ENCODE data around the gene MAS1L. TPM values are rescaled to one million over a fixed set of nuclear protein-coding genes. Genes with fewer than 3 reads are reported as not detected.

MAS1L gene
- total RNA-seq, 1 experiment from 2014 or later: not detected

DNA sequence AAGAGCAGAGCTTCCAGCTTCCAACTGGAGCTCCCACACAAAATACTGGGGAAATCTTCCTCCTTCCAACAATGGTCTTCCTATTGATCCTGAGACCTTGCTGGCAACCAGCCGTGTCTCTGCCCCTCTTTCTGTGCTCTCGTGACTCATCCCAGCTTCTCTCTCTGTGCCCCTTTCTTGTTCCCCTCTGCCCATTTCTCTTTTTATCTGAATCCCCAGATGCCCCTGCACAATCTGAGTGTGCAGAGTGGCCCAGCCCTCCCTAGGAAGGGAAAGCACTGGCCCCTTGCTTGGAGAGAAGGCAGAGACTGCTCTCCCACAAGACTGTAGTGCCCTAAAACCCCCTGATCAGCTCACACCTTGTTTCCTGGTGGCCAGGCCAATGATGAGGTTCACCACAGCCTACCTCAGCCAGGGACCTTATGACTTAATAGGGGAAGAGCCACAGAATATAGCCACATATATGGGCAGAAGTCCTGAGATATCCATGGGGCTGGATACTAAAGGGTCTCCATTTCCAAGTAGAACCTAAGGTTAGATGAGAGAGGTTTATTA lies 23.1 kb upstream of the MAS1L start:
- no peak for DNase-seq (ENCODE audit: low read depth)

DNA sequence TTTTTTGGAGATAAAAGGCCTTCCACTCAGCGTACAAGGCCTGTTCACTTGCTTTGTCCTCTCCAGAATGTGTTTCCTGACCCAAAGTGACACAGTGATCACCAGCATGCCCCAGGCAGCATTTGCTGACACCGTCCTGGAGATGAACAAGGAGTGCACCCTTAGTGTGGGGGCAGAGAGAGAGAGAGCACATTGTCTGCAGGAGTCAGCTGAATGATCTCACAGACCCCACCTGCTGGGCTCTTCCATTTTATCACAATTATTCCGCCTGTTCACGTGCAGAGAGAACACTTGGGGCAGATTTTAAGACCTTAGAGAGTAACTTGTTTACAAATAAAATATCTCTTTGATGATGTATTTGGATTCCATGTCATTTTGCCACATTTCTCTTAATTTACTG lies 22.4 kb upstream of the MAS1L start:
- no peak for DNase-seq (ENCODE audit: low read depth)

DNA sequence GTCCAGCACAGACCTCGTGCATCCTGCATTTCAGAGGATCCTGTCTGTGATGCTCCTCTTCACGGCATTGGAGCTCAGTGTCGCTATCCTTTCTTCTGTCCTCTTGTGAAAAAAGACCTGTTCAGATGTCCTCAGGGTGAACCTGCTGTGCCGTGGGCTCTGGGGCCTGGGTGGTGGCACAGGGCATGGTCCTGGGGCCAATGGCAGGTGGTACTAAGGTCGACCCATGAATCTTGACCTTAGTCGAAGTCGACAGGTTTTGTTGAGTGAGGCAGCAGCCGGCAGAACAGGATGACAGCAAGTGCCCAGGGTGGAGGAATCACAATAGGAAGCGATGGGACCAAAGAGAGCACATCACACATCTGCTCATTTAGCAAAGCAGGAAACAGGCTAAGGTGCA lies 22.0 kb upstream of the MAS1L start:
- DNase-seq (ENCODE audit: low read depth): no peak

DNA sequence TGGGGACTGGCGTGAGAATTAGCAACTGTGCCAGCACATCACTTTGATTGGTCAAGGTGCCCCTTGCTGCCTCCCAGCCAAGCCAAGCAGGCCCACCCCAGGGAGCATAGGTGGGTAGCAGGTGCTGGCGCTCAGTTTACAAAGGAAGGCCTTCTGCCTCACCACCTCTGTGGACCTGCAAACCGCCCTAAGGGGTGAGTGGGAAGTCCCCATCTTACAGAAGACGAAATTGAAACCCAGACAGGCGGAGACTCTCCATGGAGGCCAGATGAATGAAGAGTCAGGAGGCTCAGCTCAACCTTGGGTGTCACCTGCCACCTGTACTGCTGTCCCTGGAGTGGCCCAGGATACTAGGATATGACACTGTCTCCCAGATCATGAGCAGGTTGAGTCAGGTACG lies 21.5 kb upstream of the MAS1L start:
- no peak for DNase-seq (ENCODE audit: low read depth)

DNA sequence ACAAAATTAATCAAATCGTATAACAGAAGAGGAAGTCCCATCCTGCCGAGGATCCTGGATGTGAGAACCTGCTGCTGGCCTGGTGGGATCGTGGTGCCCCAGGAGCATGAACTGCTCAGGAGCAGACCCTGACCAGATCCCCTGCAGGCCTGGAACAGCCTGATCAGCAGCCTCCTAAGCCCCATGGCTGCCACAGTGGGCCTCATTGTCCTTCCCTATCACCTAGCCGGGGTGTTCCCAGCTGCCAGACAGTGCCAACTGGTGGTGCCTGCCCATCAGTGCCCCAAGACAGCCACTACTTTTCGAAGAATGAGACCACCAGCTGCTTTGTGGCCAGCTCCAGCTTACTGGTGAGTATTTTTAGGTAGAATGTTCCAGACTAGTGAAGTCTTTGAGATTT lies 19.6 kb upstream of the MAS1L start:
- no peak for DNase-seq (ENCODE audit: low read depth)

DNA sequence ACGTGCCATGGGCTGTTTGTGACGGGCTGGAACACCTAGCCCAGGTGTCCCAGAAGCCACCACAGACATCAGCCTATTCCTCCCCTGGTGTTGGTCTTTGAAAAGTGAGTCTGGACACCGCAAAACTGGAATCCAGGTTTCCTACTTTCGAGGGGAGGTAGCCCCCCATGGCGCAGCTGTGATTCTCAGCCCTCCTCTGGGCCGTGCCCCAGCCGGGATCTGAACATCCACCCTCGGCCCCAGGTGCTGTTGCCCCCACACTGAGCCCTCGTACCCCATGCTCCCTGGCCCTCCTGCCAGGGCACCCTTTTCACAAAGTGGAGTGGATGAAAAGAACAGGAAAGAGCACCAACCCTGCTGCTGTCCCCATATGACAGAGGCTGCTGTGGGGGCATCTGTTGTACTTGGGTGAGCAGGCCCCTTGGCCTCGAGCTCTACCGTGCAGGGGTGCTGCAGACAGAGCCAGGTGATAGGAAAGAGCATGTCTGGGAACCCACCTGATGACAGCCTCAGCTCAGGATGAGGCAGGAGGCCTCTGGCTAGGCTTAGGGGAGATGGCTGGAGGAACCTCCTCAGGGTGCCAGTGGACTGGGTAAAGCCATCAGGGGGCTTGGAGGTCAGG lies 18.8 kb upstream of the MAS1L start:
- no peak for DNase-seq (ENCODE audit: low read depth)

DNA sequence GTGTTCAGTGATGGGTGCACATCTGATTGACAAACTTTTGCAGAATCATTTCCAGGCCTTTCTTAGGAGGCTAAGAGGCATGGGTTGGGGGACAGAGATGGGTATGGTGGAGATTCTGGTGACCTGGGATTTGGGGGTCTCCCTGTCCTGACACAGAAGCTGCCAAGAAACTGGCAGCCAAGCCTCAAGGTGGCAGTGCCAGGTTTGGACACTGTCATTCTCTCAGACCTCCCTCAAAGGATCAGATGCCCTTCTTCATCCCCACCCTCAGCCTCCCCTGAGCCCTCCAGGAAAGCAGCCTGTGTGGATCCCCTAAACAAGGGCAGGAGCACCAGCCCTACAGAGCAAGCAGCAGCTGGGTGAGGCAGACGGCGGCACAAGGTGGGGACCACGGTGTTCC lies 18.1 kb upstream of the MAS1L start:
- no peak for DNase-seq (ENCODE audit: low read depth)

DNA sequence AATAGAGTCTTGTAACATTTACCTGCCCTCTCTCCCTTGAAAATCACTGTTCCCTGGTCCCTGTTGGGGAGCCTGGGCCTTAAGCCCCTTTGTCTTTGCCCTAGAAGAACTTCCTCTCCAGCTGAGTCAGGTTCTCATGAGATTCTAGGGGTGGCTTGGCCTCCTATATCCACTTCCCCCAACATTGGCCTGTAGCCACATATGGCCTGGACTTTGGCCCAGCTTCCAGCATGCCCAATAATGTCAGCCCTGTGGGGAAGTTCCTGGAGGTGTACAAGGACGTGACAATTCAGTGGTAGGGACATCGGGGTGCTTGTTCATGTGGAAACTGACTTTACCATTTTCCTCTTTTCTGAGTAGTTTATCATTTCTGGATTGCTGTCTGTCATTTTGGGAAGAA lies 17.2 kb upstream of the MAS1L start:
- DNase-seq (ENCODE audit: low read depth): no peak

DNA sequence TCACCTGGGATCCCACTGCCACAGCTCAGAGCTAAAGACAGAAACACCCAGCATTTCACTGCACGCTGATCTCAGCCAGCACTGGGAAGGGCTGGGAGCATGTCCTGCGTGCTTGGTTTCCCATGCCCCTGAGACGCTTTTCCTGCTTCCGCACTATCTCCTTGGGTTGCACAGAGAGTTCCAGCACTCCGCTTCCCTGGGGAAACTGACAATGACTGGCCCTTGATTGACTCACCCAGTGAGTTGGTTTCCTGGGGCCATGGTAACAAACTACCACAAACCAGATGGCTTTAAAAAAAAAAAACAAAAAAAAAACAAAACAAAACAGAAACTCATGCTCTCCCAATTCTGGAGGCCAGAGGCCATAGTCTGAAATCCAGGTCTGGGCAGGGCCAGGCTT lies 14.8 kb upstream of the MAS1L start:
- DNase-seq (ENCODE audit: low read depth): peak; percentile 85

DNA sequence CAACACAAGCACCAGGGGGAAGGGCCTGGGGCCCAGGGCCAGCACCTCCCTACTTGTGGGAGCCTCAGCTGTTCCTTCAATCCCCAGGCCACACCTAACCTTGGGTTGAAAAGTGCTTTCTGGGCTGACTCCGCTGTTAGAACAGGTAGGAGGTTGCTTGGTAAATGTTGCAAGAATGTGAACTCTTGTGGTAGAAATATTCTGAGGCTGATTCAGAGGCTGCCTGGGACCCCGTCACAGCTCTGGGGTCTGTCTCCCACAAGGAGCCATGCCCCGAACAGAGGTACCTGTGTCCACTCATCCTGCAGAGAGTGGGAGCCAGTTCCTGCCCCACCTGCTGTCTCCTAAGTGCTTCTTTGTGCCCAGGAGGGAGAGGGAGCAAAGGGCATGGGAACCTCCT lies 14.4 kb upstream of the MAS1L start:
- no peak for DNase-seq (ENCODE audit: low read depth)

DNA sequence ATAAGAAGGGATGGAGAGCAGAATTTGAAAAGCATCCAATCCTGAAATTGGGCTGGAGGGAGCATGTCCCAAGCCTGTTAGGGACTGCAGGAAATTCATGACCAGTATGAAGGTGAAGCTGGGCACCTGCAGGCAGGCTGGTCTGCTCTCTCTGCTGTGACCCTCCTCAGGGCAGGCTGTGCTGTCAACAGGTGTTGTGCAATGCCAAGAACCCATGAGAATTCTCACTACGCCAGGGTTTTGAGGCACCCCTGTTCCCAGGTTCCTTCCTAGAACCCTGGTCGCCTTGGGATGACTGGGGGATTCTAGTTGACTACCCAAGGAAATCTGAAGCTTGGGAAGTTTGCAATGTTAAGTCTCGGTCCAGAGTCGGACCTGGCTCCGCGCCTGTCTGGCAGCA lies 13.3 kb upstream of the MAS1L start:
- DNase-seq (ENCODE audit: low read depth): no peak

DNA sequence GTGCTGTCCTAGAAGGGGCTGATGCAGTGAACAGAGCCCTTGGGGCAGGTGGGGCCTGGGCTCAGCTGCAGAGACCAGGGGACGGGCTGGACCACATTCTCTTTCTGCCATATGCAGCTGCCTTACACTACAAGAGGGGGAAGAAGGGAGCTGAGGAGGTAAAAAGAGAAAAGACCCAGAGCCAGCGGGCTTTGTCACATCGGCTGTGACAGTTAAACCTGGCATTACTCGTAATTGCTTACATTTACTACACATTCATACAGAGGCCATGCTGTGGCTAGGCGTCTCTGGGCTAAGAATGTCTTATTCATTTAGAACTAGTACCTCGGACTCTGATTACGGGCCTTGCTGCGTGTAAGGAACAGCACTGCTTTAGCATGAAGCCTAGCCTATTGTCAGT lies 12.8 kb upstream of the MAS1L start:
- DNase-seq (ENCODE audit: low read depth): no peak

DNA sequence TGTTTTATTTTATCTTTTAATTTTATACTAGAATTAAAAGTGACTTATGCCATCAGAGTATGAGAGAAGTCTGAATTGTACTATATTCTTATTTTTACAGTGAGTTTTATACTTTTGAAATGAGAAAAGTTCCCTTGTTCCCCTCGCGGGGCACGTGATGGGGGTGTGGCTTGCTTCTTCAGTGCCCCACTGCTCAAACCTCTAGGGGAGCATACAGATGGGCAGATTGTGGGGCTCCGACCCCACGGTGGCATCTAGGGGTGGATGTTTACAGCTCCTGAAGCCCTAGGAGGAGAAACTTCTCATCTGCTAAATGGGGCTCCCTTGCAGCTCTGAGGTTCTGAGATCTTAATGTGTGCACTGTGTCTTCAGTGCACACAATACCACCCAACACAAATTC lies 11.9 kb upstream of the MAS1L start:
- DNase-seq (ENCODE audit: low read depth): no peak

DNA sequence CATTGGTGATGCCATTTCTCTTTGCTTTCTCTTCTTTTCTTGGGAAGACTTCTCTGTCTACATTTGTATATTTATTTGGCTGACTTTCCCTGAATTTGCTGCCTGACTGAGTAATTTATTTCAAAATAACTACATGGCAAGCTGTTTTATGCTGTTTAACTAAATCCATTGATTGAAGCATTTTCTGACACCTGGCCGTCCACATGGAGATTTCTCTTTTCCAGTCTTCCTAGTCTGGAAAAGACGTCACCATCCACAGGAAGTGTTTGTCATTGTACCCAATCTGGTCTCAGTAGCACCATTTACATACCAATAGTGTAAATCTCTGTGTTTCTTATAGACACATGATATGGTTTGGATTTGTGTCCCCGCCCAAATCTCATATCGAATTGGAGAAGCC lies 9.2 kb upstream of the MAS1L start:
- no peak for DNase-seq (ENCODE audit: low read depth)

DNA sequence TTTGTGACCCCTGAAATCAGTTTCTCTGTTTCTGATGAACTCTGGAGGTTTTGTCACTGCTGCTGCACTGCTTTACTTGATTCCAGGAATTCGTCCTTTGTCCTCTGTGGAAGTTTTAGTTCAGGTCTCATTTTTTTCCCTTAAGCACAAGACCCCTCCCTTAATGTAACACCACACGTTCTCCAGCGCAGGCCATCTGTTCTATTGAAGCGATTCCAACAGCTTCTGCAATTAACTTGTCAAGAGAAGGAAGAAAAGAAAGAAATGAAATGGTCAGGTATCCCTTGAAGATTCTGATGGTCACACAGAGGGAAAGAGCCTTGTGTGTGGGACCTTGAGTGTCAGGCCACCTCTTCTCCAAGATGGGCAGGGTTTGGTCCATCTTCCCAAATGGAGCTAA lies 7.8 kb upstream of the MAS1L start:
- no peak for DNase-seq (ENCODE audit: low read depth)

DNA sequence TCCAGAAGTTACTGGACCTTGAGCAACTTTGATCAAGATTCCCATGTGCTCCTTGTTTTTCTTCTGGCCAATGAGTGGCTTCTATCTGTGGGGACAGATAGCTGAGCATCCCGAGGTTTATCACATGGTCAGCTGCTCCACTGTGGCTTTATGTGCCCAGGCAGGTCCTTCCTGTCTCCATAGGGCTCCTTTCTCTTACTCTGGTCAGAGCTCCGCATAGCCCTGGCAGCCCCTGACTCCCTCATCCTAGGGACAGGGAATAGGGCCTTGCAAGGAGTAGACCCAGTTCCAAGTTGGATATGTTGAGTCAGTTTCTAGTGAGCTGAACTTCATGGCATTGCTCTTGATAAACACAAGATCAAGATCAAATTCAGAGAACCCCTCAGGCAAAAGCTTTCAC lies 6.4 kb upstream of the MAS1L start:
- no peak for DNase-seq (ENCODE audit: low read depth)

DNA sequence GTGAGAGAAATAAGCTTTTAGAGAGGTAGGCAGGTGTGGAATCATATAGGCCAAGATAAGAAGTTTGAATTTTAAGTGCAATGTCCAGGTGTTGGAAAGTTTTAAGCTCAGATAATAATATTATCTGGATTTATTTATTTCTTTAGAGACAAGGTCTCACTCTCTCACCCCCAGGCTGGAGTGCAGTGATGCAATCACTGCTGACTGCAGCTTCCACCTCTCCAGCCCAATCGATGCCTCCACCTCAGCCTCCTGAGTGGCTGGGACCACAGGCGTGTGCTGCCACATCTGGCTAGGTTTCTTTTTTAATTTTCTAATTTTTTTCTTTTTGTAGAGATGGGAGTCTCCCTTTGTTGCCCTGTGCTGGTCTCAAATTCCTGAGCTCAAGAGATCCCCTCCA lies 5.5 kb upstream of the MAS1L start:
- DNase-seq (ENCODE audit: low read depth): no peak

DNA sequence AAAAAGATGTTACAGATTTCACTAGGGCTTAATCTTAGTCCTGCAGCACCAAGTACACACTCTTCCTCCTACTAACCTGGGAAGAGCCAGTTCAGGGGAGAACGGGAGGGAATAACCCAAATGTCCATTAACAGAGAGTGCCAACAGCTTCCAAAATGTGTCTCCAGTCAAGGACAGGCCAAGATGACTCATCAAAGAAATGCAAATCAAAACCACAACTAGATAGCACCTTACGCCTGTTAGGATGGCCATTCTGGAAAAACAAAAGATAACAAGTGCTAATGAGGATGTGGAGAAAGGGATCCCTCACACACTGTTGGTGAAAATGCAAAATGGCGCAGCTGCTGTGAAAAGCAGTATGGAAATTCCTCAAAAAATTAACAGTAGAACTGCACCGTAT lies 3.8 kb upstream of the MAS1L start:
- no peak for DNase-seq (ENCODE audit: low read depth)

DNA sequence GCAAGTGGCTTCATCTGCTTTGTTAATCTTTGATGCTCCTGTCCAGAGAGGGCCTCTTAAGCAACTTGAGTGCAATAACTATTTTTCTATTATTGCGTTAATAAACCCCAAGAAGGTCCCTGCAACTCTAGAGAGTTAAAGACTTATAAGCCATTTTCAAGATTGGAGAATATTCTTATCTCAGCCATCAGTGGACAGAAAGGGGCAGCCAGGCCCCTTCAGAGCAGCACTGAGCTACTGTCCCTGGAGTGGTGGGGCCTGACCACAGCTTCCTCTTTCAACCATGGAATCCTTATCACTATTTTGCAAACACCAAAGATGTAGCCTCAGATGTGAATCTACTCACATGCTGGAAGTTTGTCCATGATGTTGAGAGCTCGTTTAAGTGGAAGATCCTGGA lies 2.8 kb upstream of the MAS1L start:
- no peak for DNase-seq (ENCODE audit: low read depth)

DNA sequence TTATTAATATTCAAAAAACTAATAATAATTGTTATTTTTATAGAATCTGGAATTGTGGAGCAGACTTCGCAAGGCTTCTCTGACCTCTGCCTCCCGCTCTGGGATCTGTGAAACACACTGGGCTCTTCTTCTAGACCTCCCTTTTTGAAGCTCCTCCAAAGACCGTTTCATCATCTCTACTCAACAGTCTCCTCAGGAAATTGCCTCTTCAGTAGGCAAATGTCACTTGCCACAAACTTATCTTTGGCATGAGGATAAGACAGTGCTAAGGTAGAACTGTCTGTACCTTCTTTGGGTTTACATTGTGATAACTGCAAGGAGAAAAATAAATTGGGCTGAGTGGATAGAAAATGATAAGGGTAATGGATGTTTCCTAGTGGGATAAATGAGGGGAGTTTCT lies 2.3 kb upstream of the MAS1L start:
- no peak for DNase-seq (ENCODE audit: low read depth)

DNA sequence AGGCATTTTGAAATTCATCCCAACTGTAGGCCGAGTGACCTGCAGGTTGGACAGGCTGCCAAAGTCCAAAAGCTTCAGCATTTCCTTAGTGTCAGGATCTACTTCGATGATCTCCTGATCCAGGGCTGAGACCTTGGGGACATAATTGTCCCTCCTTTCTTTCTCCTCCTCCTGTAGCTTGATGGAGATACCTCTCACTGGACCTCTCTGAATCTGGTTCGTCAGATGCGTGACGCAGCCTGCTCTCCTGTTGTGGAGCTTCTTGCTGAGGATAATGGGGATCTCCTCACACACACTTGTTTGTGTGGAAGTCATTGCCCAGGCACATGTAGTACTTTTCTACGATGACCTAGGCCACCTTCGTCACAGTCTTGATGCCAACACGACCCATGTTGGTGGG lies 1.5 kb upstream of the MAS1L start:
- DNase-seq (ENCODE audit: low read depth): no peak

DNA sequence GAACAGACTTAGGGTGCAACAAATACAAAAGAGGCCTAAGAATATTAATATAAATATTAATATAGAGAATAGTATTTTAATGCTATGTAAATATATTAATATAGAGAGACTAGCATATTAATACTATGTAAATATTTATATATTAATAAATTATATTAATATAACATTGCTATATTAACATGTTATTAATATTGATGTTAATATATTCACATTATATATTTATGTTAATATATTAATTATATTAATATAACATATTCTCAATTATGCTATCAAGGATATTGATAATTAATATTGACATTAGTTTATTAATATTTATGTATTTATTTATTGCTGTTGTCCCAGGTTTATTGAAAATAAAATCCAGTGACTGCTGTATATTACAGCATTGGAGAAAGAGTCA lies 1.1 kb upstream of the MAS1L start:
- no peak for DNase-seq (ENCODE audit: low read depth)

DNA sequence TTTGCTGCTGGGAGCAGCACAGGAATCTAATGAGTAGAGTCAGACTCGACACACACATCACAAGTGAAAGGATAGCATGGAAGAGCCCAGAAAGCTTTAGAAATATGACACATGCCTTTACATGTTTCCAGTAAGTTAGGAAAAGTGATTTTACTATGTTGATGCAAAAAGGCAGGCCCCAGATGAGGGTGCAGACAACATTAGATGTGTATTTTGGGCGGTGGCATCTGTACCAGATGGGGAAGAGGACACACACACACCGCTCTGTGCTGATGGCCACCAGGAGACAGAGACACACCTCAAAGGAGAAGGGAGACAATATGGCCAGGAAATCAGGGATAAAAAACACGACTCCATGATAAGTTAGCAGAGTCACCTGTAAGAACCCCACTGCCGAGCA lies 625 bp downstream of the MAS1L start:
- no peak for DNase-seq (ENCODE audit: low read depth)

DNA sequence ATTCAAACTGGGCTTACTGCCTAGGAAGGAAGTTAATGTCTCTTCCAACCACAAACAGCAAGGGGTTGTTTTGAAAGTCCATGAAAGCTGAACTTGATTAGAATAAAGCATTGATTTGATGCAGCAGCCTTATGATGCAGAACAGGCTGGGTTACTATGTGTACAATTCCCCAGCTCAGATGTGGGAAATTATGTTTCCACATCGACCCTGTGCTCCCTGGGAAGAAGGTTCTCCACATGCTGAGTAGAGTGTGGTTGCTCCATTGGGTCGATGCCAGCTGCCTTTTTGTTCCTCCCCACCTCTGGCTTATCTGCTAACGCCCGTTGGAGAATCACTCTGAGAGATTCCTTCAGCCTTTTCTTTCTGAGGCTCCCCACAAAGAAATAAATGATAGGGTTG lies 1.2 kb downstream of the MAS1L start:
- DNase-seq (ENCODE audit: low read depth): no peak

DNA sequence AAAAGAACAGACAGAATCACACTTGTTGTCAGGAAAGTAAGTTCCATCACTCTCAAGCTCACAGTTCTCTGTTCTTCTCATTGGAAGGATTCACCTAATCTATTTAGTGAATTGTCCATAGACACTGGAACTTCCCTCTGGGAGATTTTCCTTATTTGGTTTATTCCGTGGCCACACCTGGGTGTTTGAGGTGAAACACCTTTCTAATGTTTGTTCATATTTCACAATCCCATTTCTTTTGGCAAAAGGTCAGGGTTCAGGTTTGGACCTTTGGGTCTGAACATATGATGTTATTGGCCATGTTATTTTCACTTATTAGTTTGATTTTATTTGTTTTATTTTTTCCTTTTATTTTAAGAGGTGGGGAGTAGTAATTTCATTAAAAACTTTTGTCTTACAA lies 4.0 kb downstream of the MAS1L start:
- no peak for DNase-seq (ENCODE audit: low read depth)

Measured in RPMI7951 (cell line).